HepG2 (cell line): Measurements from ENCODE around the gene NOP9. TPM values are rescaled to one million over a fixed set of nuclear protein-coding genes. Genes with fewer than 3 reads are reported as not detected.

Experiments
- ETV6 ChIP-seq: sonication (generic); formaldehyde crosslinking; conservative IDR thresholded peaks from 2 replicates; pipeline ENCODE4 v1.4.0; 2020; ENCODE audit warnings: missing genetic modification reagents
- FOXO1 ChIP-seq: sonication (generic); formaldehyde crosslinking; IDR thresholded peaks from 2 replicates; pipeline ENCODE4 v1.4.0; 2020; ENCODE audit warnings: missing genetic modification reagents
- GATAD1 ChIP-seq: IDR thresholded peaks from 2 replicates; pipeline ENCODE4 v1.6.1; 2016; ENCODE audit warnings: missing genetic modification reagents, missing compliant biosample characterization
- KDM6A ChIP-seq: IDR thresholded peaks from 2 replicates; pipeline ENCODE4 v1.6.1; 2016; ENCODE audit warnings: low read depth
- MAF1 ChIP-seq: sonication (generic); formaldehyde crosslinking; IDR thresholded peaks from 2 replicates; pipeline ENCODE4 v1.5.0; 2020; ENCODE audit warnings: missing genetic modification reagents, borderline replicate concordance
- NFIB ChIP-seq: sonication (generic); formaldehyde crosslinking; IDR thresholded peaks from 2 replicates; pipeline ENCODE4 v1.9.0; 2021; ENCODE audit warnings: missing genetic modification reagents, mild to moderate bottlenecking, borderline replicate concordance
- PBX2 ChIP-seq: IDR thresholded peaks from 2 replicates; pipeline ENCODE4 v1.6.1; 2016; ENCODE audit warnings: control low read depth
- SMARCC2 ChIP-seq: fragments of 450-650 bp; IDR thresholded peaks from 2 replicates; pipeline ENCODE4 v1.6.1; 2017; ENCODE audit warnings: antibody characterized with exemption, mild to moderate bottlenecking
- UBTF ChIP-seq: sonication (generic); formaldehyde crosslinking; IDR thresholded peaks from 2 replicates; pipeline ENCODE4 v1.4.0; 2020; ENCODE audit warnings: mild to moderate bottlenecking, missing genetic modification reagents
- ZBTB14 ChIP-seq: sonication (generic); formaldehyde crosslinking; IDR thresholded peaks from 2 replicates; pipeline ENCODE4 v1.4.0; 2020; ENCODE audit warnings: missing genetic modification reagents
- ZNF142 ChIP-seq: sonication (generic); formaldehyde crosslinking; IDR thresholded peaks from 2 replicates; pipeline ENCODE4 v1.4.0; 2020; ENCODE audit warnings: missing genetic modification reagents
- ZNF143 ChIP-seq: sonication (generic); formaldehyde crosslinking; IDR thresholded peaks from 2 replicates; pipeline ENCODE4 v1.4.0; 2020; ENCODE audit warnings: missing genetic modification reagents
- ZNF550 ChIP-seq: sonication (generic); formaldehyde crosslinking; IDR thresholded peaks from 2 replicates; pipeline ENCODE4 v1.4.0; 2020; ENCODE audit warnings: mild to moderate bottlenecking, missing genetic modification reagents, borderline replicate concordance
- ZNF576 ChIP-seq: sonication (generic); formaldehyde crosslinking; IDR thresholded peaks from 2 replicates; pipeline ENCODE4 v1.4.0; 2020; ENCODE audit warnings: mild to moderate bottlenecking, missing genetic modification reagents
- ZNF597 ChIP-seq: sonication (generic); formaldehyde crosslinking; IDR thresholded peaks from 2 replicates; pipeline ENCODE4 v1.5.0; 2020; ENCODE audit warnings: missing genetic modification reagents
- ZNF605 ChIP-seq: sonication (generic); formaldehyde crosslinking; IDR thresholded peaks from 2 replicates; pipeline ENCODE4 v1.8.0; 2022; ENCODE audit warnings: mild to moderate bottlenecking, missing genetic modification reagents
- ZNF652 ChIP-seq: IDR thresholded peaks from 2 replicates; pipeline ENCODE4 v1.6.1; 2016; ENCODE audit warnings: low read depth, borderline replicate concordance
- ZNF713 ChIP-seq: sonication (generic); formaldehyde crosslinking; IDR thresholded peaks from 2 replicates; pipeline ENCODE4 v1.4.0; 2020; ENCODE audit warnings: mild to moderate bottlenecking, missing genetic modification reagents
- ZNF766 ChIP-seq: sonication (generic); formaldehyde crosslinking; IDR thresholded peaks from 2 replicates; pipeline ENCODE4 v1.5.0; 2020; ENCODE audit warnings: missing genetic modification reagents, borderline replicate concordance
- polyA plus RNA-seq, 8 experiments: library from polyadenylated mRNA; depleted of rRNA in 3 of 8; stranded (reverse) in 7 of 8; unstranded in 1 of 8; fragments of >200 nt; fragmentation: Illumina TruSeq in 4 of 8; extraction: Trizol in 4 of 8; gene quantifications; 2 replicates each; pipeline versions ENCODE4 v1.2.1 to v1.2.3, GENCODE V29; 2011 to 2016; ENCODE audit warnings: low read depth in 4 of 8, missing spikeins in 1 of 8, mixed read lengths in 1 of 8; ENCODE audit not compliant: insufficient read depth in 1 of 8
- total RNA-seq, 5 experiments: library from RNA; depleted of rRNA; stranded (reverse); fragments of >200 nt; fragmentation: Illumina TruSeq; extraction: Trizol; gene quantifications; 2 replicates each; pipeline ENCODE4 v1.2.3, GENCODE V29; 2016; ENCODE audit warnings: low read depth in 1 of 5

Gene NOP9
- total and polyA plus RNA-seq, 2 of the 13 experiments (the other 11 are each of a cell fraction or from before 2014, with no cell fraction given): 24.5 to 61.6 TPM

GRCh38 chr14:24331731-24332267 is 32.1 kb downstream of the NOP9 start (continued):
- TF ChIP-seq NFIB (CRISPR knock-in tag) (0 out of 2 replicates have a peak, but pooled peaks have one; percentile 78), ZNF576 (CRISPR knock-in tag) (no peak), KDM6A (CRISPR knock-in tag) (no peak), ZNF713 (CRISPR knock-in tag) (no peak), SMARCC2 (no peak), FOXO1 (no peak), ETV6 (no peak), MAF1 (CRISPR knock-in tag) (no peak), UBTF (CRISPR knock-in tag) (no peak), ZNF605 (CRISPR knock-in tag) (0 out of 2 replicates have a peak, but pooled peaks have one; percentile 8), ZNF142 (peak; percentile 61; the same call in 1 of the 2 replicates), GATAD1 (CRISPR knock-in tag) (no peak), ZBTB14 (CRISPR knock-in tag) (no peak), PBX2 (0 out of 2 replicates have a peak, but pooled peaks have one; percentile 32), ZNF597 (CRISPR knock-in tag) (no peak), ZNF652 (CRISPR knock-in tag) (no peak), ZNF766 (CRISPR knock-in tag) (peak; percentile 79; the same call in 1 of the 2 replicates), ZNF143 (CRISPR knock-in tag) (peak; percentile 32; the same call in 1 of the 2 replicates), ZNF550 (CRISPR knock-in tag) (peak; percentile 87)
